HuH-7 (cell line): ENCODE results near the gene PTGER4.
"Not testable (repeated sequence)": the region's sequence is repeated elsewhere in the genome, so short reads cannot be mapped to it uniquely, and the experiment has no call there.

Experiments
- DNase-seq: peaks from one replicate; pipeline ENCODE4 v3.0.0; 2011; ENCODE audit warnings: low spot score

PTGER4 gene

GRCh38 chr5:40679913-40680681 lies at the start of gene PTGER4:
Gene PTGER4 (plus strand): TSS chr5:40679915. CDS start chr5:40680994, 1,079 bp downstream.
- no peak for DNase-seq

GRCh38 chr5:40630126-40630525 lies 49.6 kb upstream of the PTGER4 start:
- DNase-seq = no peak

GRCh38 chr5:40631236-40631635 lies 48.5 kb upstream of the PTGER4 start:
- DNase-seq = no peak

- no peak for DNase-seq
Observed at GRCh38 chr5:40634154-40634553, 45.6 kb upstream of the PTGER4 start.

- DNase-seq = no peak
Observed at GRCh38 chr5:40634593-40634992, 45.1 kb upstream of the PTGER4 start.

- not testable (repeated sequence) for DNase-seq
Observed at GRCh38 chr5:40639531-40639930, 40.2 kb upstream of the PTGER4 start.

GRCh38 chr5:40646266-40646665 lies 33.4 kb upstream of the PTGER4 start:
- DNase-seq = no peak

- DNase-seq = no peak
Observed at GRCh38 chr5:40648150-40648549, 31.6 kb upstream of the PTGER4 start.

GRCh38 chr5:40649463-40650030 lies 30.2 kb upstream of the PTGER4 start:
- DNase-seq = no peak

GRCh38 chr5:40651201-40651600 lies 28.5 kb upstream of the PTGER4 start:
- DNase-seq = no peak

GRCh38 chr5:40652441-40653220 lies 27.1 kb upstream of the PTGER4 start:
- DNase-seq = no peak

- no peak for DNase-seq
Observed at GRCh38 chr5:40653221-40654022, 26.3 kb upstream of the PTGER4 start.

GRCh38 chr5:40654377-40654991 lies 25.2 kb upstream of the PTGER4 start:
- no peak for DNase-seq

GRCh38 chr5:40655138-40655537 lies 24.6 kb upstream of the PTGER4 start:
- DNase-seq = no peak

- not testable (repeated sequence) for DNase-seq
Observed at GRCh38 chr5:40656091-40656490, 23.6 kb upstream of the PTGER4 start.

- no peak for DNase-seq
Observed at GRCh38 chr5:40656766-40657165, 22.9 kb upstream of the PTGER4 start.

GRCh38 chr5:40660751-40661150 lies 19.0 kb upstream of the PTGER4 start:
- DNase-seq = no peak

- no peak for DNase-seq
Observed at GRCh38 chr5:40665635-40666298, 13.9 kb upstream of the PTGER4 start.

GRCh38 chr5:40666657-40667056 lies 13.1 kb upstream of the PTGER4 start:
- DNase-seq = no peak

GRCh38 chr5:40667161-40667663 lies 12.5 kb upstream of the PTGER4 start:
- DNase-seq = no peak
